Adrenal gland (tissue), 12 donors: ENCODE results near the gene MORN4. TPM values are rescaled to one million over a fixed set of nuclear protein-coding genes. Genes with fewer than 3 reads are reported as not detected.

Experiments
- DNase-seq, 7 donors: peaks; one replicate each; pipeline ENCODE4 v3.0.0-alpha.2; 2019 to 2020
- H3K27ac ChIP-seq, 5 donors: fragments of 200-600 bp; sonication (generic) in 4 of 5; 1 replicate in 3 of 5; 2 replicates in 2 of 5; pipeline versions ENCODE4 v1.5.1 to v1.8.0; 2016 to 2020; ENCODE audit warnings: mild to moderate bottlenecking in 1 of 5
- H3K27me3 ChIP-seq: fragments of 200-600 bp; 2 replicates; pipeline ENCODE4 v1.8.0; 2021
- H3K36me3 ChIP-seq, 2 donors: fragments of 200-600 bp; replicated peaks in 1 of 2; 1 replicate in 1 of 2; 2 replicates in 1 of 2; pipeline versions ENCODE4 v1.5.1 to v1.8.0; 2018 to 2022
- H3K4me1 ChIP-seq, 2 donors: fragments of 200-600 bp; replicated peaks in 1 of 2; 1 replicate in 1 of 2; 2 replicates in 1 of 2; pipeline versions ENCODE4 v1.5.1 to v1.8.0; 2018 to 2021
- H3K4me3 ChIP-seq, 4 donors: fragments of 200-600 bp; sonication (generic) in 3 of 4; one replicate each; pipeline ENCODE4 v1.5.1; 2016 to 2018
- H3K9me3 ChIP-seq, 3 donors: fragments of 200-600 bp; sonication (generic) in 1 of 3; replicated peaks in 1 of 3; 1 replicate in 2 of 3; 2 replicates in 1 of 3; pipeline versions ENCODE4 v1.5.1 to v1.8.0; 2016 to 2021
- POLR2A ChIP-seq, 2 donors: fragments of 450-650 bp; IDR thresholded peaks; one replicate each; pipeline ENCODE4 v1.6.1; 2017; ENCODE audit warnings: antibody characterized with exemption in 2 of 2, mild to moderate bottlenecking in 2 of 2, moderate library complexity in 1 of 2
- WGBS, 4 donors: extraction: QIAGEN DNeasy Blood & Tissue Kit in 2 of 4; methylation state at CpG; one replicate each; pipeline versions ENCODE4 v1.1.5 to v1.1.7; 2013 to 2017; 5-methylcytosine and 5-hydroxymethylcytosine counted together
- intact Hi-C, 2 donors: fragments of 100-400 bp; cut with DNase I; formaldehyde crosslinking; loops; one replicate each; pipeline versions ENCODE4 v1.14.1 to v1.15.0; 2022 to 2023
- polyA plus RNA-seq, 3 donors: library from polyadenylated mRNA; stranded (reverse); fragments of 200-250 nt in 2 of 3; fragments of 350-450 nt in 1 of 3; fragmentation: Illumina TruSeq in 1 of 3; extraction: RNeasy Lipid Tissue Mini Kit (QIAGEN cat#74804) in 1 of 3; gene quantifications; one replicate each; pipeline ENCODE4 v1.2.3, GENCODE V29; 2013 to 2014
- total RNA-seq, 9 donors: library from RNA; depleted of rRNA in 4 of 9; stranded (reverse); fragments of >200 nt in 4 of 9; fragments of 120-200 nt in 1 of 9; fragmentation: NEBNext Ultra II Directional in 1 of 9; extraction: Animal tissue kit (Norgen Biotek cat#: 25700) in 1 of 9; gene quantifications; one replicate each; pipeline versions ENCODE4 v1.1.0 to v1.2.4, GENCODE V29; 2013 to 2023
- TF ChIP-seq, protein P1 (sequence below), 6 experiments: fragments of 450-650 bp in 4 of 6; fragments of 200-600 bp in 2 of 6; sonication (generic) in 1 of 6; IDR thresholded peaks; 1 replicate in 5 of 6; 2 replicates in 1 of 6; pipeline versions ENCODE4 v1.5.1 to v1.8.0; 2016 to 2021; ENCODE audit warnings: antibody characterized with exemption in 6 of 6, mild to moderate bottlenecking in 2 of 6, moderate library complexity in 1 of 6
- donor health status: healthy with polysubstance abuse.
- donor health status: Bipolar disorder and iron deficiency.
- donor health status: DM: yes; HTN: yes; CAD: no.
- donor health status: DM: no; HTN: no; CAD: no.
- donor health status: DM: no; HTN: no; CAD: no.
- donor health status: DM: yes; HTN: yes; CAD: no.

Gene MORN4
- total and polyA plus RNA-seq, 12 donors: 1.6 to 15.0 (median 8.0) TPM

DNA sequence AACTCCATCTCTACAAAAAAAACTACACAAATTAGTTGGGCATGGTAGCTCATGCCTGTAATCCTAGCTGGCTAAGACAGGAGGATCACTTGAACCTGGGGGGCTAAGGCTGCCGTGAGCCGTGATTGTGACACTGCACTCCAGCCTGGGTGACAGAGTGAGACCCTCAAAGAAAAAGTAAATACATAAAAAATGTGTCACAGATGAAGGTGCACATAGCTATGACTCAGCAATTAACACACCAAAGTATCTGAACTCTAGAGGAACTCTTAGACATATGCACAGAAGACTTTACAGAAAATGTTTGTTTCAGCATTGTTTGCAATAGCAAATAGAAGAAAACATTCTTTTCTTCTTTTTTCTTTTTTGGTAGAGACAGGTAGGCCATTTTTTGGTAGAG lies 35.5 kb downstream of the MORN4 start:
- no peaks in the 10 kb centered on the region for H3K36me3 ChIP-seq
- H3K27me3 ChIP-seq: no peaks in the 10 kb centered on the region
- peak overlapping the region in 1 of 5 donors; percentile 8 for H3K27ac ChIP-seq
- intact Hi-C loops: no loop called here
- H3K4me3 ChIP-seq: no peak overlapping the region
- 90 to 96% (median 94%) methylated on average over 2 of the region's 2 CpGs for WGBS, 4 donors
- DNase-seq: no peak
- peaks cover 12 to 27% of the 10 kb centered on the region in 2 donors for H3K4me1 ChIP-seq
- TF ChIP-seq, protein P1, sequence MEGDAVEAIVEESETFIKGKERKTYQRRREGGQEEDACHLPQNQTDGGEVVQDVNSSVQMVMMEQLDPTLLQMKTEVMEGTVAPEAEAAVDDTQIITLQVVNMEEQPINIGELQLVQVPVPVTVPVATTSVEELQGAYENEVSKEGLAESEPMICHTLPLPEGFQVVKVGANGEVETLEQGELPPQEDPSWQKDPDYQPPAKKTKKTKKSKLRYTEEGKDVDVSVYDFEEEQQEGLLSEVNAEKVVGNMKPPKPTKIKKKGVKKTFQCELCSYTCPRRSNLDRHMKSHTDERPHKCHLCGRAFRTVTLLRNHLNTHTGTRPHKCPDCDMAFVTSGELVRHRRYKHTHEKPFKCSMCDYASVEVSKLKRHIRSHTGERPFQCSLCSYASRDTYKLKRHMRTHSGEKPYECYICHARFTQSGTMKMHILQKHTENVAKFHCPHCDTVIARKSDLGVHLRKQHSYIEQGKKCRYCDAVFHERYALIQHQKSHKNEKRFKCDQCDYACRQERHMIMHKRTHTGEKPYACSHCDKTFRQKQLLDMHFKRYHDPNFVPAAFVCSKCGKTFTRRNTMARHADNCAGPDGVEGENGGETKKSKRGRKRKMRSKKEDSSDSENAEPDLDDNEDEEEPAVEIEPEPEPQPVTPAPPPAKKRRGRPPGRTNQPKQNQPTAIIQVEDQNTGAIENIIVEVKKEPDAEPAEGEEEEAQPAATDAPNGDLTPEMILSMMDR (IDR thresholded peaks at IDR 0.05): no peak
- TF ChIP-seq POLR2A (IDR thresholded peaks at IDR 0.05): no peak
- H3K9me3 ChIP-seq: no peaks in the 10 kb centered on the region

DNA sequence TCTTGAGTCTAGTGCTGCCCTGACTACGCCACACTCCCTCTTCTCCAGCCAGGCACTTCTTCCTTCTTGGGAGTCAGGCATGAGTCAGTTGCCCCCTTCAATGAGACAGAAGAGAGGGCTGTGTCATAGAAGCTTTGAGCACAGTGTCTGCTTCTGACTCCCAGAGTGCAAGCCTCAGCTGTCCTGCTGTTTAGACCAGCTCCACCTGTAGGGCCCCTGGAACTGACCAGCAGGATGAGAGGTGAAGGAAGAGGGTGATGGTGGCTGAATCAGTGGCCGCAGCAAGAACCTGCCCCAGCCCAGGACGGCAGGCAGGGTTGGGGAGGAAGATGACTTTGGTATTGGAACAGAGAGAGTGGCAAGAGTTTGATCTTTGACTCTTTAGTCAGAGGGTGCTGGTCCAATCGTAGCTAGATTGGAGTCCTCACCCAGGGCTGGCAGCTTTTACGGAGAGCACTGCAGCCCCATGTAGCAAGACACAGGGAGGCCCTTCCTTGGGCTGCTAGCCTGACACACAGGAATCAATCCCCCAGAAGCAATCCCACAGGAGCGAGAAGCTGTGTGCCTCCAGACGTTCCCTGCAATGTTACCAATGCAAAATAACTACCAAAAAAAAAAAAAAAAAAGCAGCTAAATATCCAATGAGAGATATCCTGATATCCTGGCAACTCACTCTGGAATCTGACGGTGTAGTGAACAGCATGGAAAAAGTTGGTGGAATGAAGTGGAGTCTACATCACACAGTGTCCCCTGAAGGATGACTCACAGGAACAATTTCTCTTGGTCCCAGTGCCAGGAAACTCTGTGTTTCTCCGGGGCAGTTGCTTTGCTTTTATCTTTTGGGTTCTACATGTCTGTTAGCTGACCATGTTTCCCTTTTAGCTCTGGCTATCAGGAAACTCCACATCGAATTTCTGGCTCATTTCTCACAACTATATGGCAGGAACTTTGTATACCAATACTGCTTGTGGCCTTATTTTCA lies 36.9 kb downstream of the MORN4 start:
- Histone ChIP-seq H3K27me3 (no peaks in the 10 kb centered on the region), H3K36me3 (no peaks in the 10 kb centered on the region), H3K4me3 (no peak overlapping the region), H3K27ac (peak overlapping the region; percentile 8 to 98 (median 79)), H3K4me1 (peaks cover 12 to 20% of the 10 kb centered on the region in 2 donors), H3K9me3 (no peaks in the 10 kb centered on the region)
- TF ChIP-seq, protein P1 (IDR thresholded peaks at IDR 0.05): no peak
- peak in 1 of 2 donors; percentile 42 for TF ChIP-seq POLR2A (IDR thresholded peaks at IDR 0.05)
- intact Hi-C loops: no loop called here
- 45 to 55% (median 49%) methylated on average over 10 of the region's 10 CpGs for WGBS, 4 donors
- peak; percentile 78 to 90 (median 84) for DNase-seq

DNA sequence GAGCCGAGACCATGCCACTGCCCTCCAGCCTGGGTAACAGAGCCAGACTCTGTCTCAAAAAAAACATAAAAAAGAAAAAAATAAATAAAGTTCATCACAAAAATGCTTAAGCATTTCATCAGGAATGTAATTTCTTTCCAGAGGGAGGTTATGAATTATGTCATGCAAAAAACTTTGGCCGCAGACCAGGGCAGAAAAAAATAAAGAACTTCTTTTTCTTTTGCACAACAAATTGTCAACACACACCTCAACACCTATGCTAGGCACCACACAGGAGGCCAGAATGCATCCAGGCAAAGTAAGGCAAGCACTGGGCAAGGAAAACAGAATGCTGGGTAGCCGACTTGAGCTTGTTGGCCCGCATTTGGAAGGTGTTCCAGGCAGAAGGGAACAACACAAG lies 39.9 kb downstream of the MORN4 start:
- intact Hi-C loops: no loop called here
- WGBS, 4 donors: 66 to 80% (median 70%) methylated on average over 4 of the region's 4 CpGs
- no peaks in the 10 kb centered on the region for H3K27me3 ChIP-seq
- no peak overlapping the region for H3K4me3 ChIP-seq
- H3K9me3 ChIP-seq: no peaks in the 10 kb centered on the region
- peak overlapping the region in 2 of 5 donors; percentile 17 to 37 for H3K27ac ChIP-seq
- H3K36me3 ChIP-seq: no peaks in the 10 kb centered on the region
- peaks cover 12 to 20% of the 10 kb centered on the region in 2 donors for H3K4me1 ChIP-seq
- TF ChIP-seq, protein P1 (IDR thresholded peaks at IDR 0.05): no peak
- peak in 2 of 7 donors; percentile 34 to 46 for DNase-seq

DNA sequence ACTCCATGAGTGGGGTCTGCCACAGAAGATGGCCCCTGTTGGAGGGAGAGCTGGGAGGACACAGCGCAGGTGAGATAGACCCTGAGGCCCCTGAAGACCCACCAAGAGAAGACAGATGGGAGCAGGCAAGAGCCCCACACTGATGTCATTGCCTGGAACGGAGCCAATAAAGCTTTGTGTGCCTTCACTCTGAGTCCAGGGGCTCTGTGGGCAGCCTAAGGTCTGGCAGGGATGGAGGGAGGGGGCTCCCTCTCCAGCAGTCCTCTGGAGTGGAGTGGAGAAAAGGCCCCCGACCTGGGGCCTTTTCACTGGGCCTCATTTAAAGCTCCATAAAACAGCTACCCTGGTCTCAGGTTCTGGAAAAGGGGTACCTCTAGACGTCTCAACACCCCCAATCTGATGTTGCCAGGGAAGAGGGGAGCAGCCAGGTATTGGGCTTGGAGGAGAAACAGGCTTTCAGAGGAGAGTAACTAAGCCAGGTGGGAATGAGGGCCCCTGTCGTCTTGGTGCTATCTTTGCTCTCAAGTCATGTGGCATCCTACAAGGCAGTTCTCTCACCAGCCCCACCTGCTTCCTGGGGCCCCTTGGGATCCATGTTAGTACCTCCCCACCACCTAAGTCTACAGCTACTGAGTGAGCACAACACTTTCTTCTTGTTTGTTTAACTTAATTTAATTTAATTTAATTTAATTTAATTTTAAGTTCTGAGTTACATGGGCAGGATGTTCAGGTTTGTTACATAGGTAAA lies 42.4 kb downstream of the MORN4 start:
- Histone ChIP-seq H3K27me3 (no peaks in the 10 kb centered on the region), H3K27ac (no peak overlapping the region), H3K4me3 (no peak overlapping the region), H3K36me3 (no peaks in the 10 kb centered on the region), H3K9me3 (no peaks in the 10 kb centered on the region), H3K4me1 (peaks cover 0 to 13% of the 10 kb centered on the region in 2 donors)
- intact Hi-C loops: no loop called here
- 53 to 76% (median 71%) methylated on average over 5 of the region's 5 CpGs for WGBS, 4 donors
- no peak for TF ChIP-seq POLR2A (IDR thresholded peaks at IDR 0.05)
- TF ChIP-seq, protein P1 (IDR thresholded peaks at IDR 0.05): no peak
- DNase-seq: no peak
